GM21717 (cell line): ENCODE data around the gene FAM3C.
A peak's percentile ranks its signal among the peaks of the same experiment; 100 is the strongest.
"Not testable (repeated sequence)": the region's sequence is repeated elsewhere in the genome, so short reads cannot be mapped to it uniquely, and the experiment has no call there.

Experiments used
- ATAC-seq: cut with Tn5 transposase; IDR thresholded peaks from one replicate; pipeline ENCODE4 v1.9.1; 2021; ENCODE audit warnings: mild to moderate bottlenecking, moderate library complexity; ENCODE audit not compliant: unreplicated experiment

FAM3C gene

GRCh38 chr7:121395961-121396757 is at the start of gene FAM3C:
FAM3C (minus strand) TSS chr7:121396308; CDS start chr7:121382969, 13,339 bp downstream.
- peak; percentile 74 for ATAC-seq

GRCh38 chr7:121442845-121443244 is 46.7 kb upstream of the FAM3C start:
- ATAC-seq, result no peak

GRCh38 chr7:121440857-121441503 is 44.9 kb upstream of the FAM3C start:
- ATAC-seq, result no peak

- peak; percentile 59 for ATAC-seq
Observed at GRCh38 chr7:121438043-121438955, 42.2 kb upstream of the FAM3C start.

GRCh38 chr7:121437470-121437869 is 41.4 kb upstream of the FAM3C start:
- no peak for ATAC-seq

GRCh38 chr7:121436688-121437087 is 40.6 kb upstream of the FAM3C start:
- no peak for ATAC-seq

GRCh38 chr7:121436136-121436535 is 40.0 kb upstream of the FAM3C start:
- no peak for ATAC-seq

GRCh38 chr7:121433775-121434174 is 37.7 kb upstream of the FAM3C start:
- ATAC-seq, result peak; percentile 46

GRCh38 chr7:121432486-121432885 is 36.4 kb upstream of the FAM3C start:
- ATAC-seq, result peak; percentile 77

GRCh38 chr7:121431996-121432395 is 35.9 kb upstream of the FAM3C start:
- no peak for ATAC-seq

GRCh38 chr7:121431389-121431995 is 35.4 kb upstream of the FAM3C start:
- ATAC-seq, result no peak

- no peak for ATAC-seq
Observed at GRCh38 chr7:121430558-121430957, 34.5 kb upstream of the FAM3C start.

- ATAC-seq, result no peak
Observed at GRCh38 chr7:121429798-121430197, 33.7 kb upstream of the FAM3C start.

- ATAC-seq, result no peak
Observed at GRCh38 chr7:121428855-121429489, 32.9 kb upstream of the FAM3C start.

- ATAC-seq, result not testable (repeated sequence)
Observed at GRCh38 chr7:121421743-121422142, 25.6 kb upstream of the FAM3C start.

- no peak for ATAC-seq
Observed at GRCh38 chr7:121420976-121421375, 24.9 kb upstream of the FAM3C start.

GRCh38 chr7:121419201-121420148 is 23.4 kb upstream of the FAM3C start:
- no peak for ATAC-seq

- ATAC-seq, result no peak
Observed at GRCh38 chr7:121416533-121416932, 20.4 kb upstream of the FAM3C start.

GRCh38 chr7:121414436-121414835 is 18.3 kb upstream of the FAM3C start:
- no peak for ATAC-seq
